Panc1 (cell line): ENCODE measurements around the gene UBA52. TPM values are rescaled to one million over a fixed set of nuclear protein-coding genes. Genes with fewer than 3 reads are reported as not detected.

Experiments used
- ATAC-seq: fragments of 200-7000 bp; cut with Tn5 transposase; 2 replicates; pipeline ENCODE4 v1.9.1; 2020; ENCODE audit warnings: mild to moderate bottlenecking, moderate library complexity
- BruUV-seq: library from RNA; stranded (reverse); fragments of 400-500 nt; replicated peaks from 2 replicates; lab custom pipeline; 2021; lab: Mats Ljungman, UMichigan
- CTCF ChIA-PET: fragments of 300-600 bp; sonication (Branson Sonifier 250); formaldehyde crosslinking; loops from one replicate; lab custom pipeline; 2022; ENCODE audit warnings: antibody characterized with exemption; lab: Charles Lee
- POLR2A ChIA-PET: fragments of 300-600 bp; sonication (Branson Sonifier 250); formaldehyde crosslinking; loops from one replicate; lab custom pipeline; 2022; ENCODE audit warnings: antibody characterized with exemption; lab: Charles Lee
- DNase-seq: peaks from one replicate; pipeline ENCODE4 v3.0.0-alpha.2; 2010; ENCODE audit warnings: low read depth, low spot score
- H3K27ac ChIP-seq: 2 replicates; pipeline ENCODE4 v1.5.1; 2011; ENCODE audit warnings: mild to moderate bottlenecking, low read length, inconsistent platforms
- H3K27me3 ChIP-seq: fragments of 200-500 bp; sonication (Bioruptor generic); 2 replicates; pipeline ENCODE4 v1.6.0; 2014; ENCODE audit warnings: low read length, inconsistent platforms; ENCODE audit not compliant: control insufficient read depth, insufficient read depth
- H3K36me3 ChIP-seq: fragments of 200-500 bp; sonication (Bioruptor generic); 2 replicates; pipeline ENCODE4 v1.5.1; 2014; ENCODE audit warnings: inconsistent platforms, mild to moderate bottlenecking, low read length, moderate library complexity; ENCODE audit not compliant: control insufficient read depth, insufficient read depth
- H3K4me1 ChIP-seq: 2 replicates; pipeline ENCODE4 v1.5.1; 2011; ENCODE audit warnings: inconsistent platforms, mild to moderate bottlenecking, low read length, moderate library complexity; ENCODE audit not compliant: control insufficient read depth, insufficient read depth
- H3K4me3 ChIP-seq, 2 experiments: 2 replicates each; pipeline ENCODE4 v1.5.1; 2011 to 2012; ENCODE audit warnings: low read depth in 2 of 2, low read length in 2 of 2, mild to moderate bottlenecking in 2 of 2, inconsistent platforms in 1 of 2, moderate library complexity in 1 of 2
- H3K9me3 ChIP-seq: fragments of 200-500 bp; sonication (Bioruptor generic); 2 replicates; pipeline ENCODE4 v1.5.1; 2014; ENCODE audit warnings: low read depth, mild to moderate bottlenecking, inconsistent platforms, low read length, moderate library complexity; ENCODE audit not compliant: control insufficient read depth, insufficient read depth
- POLR2AphosphoS5 ChIP-seq: IDR thresholded peaks from 2 replicates; pipeline ENCODE4 v1.6.1; 2012; ENCODE audit warnings: mild to moderate bottlenecking, low read depth, low read length, moderate library complexity
- SIN3A ChIP-seq: IDR thresholded peaks from 2 replicates; pipeline ENCODE4 v1.6.1; 2012; ENCODE audit warnings: low read depth, mild to moderate bottlenecking, low read length, moderate library complexity, borderline replicate concordance; ENCODE audit not compliant: insufficient read depth
- TCF7L2 ChIP-seq: IDR thresholded peaks from 2 replicates; pipeline ENCODE4 v1.6.1; 2011; ENCODE audit warnings: mild to moderate bottlenecking, low read depth, low read length, inconsistent platforms
- in situ Hi-C: cut with HindIII; loops from 2 replicates; pipeline ENCODE4 v1.10.0; 2016; ENCODE audit warnings: low sequenced_read_pairs, low pct_unique_long_range_greater_than_20kb
- intact Hi-C: fragments of 100-400 bp; cut with micrococcal nuclease; formaldehyde crosslinking; loops from one replicate; pipeline ENCODE4 v1.10.0; 2022; ENCODE audit not compliant: unreplicated experiment
- total RNA-seq: library from RNA; stranded (reverse); gene quantifications from one replicate; pipeline ENCODE4 v1.2.1, GENCODE V29; 2021; ENCODE audit not compliant: unreplicated experiment
- TF ChIP-seq, protein P1 (sequence below): fragments of 450-650 bp; IDR thresholded peaks from 2 replicates; pipeline ENCODE4 v1.5.1; 2017; ENCODE audit warnings: mild to moderate bottlenecking
- TF ChIP-seq, protein P2 (sequence below), 2 experiments: IDR thresholded peaks; 2 replicates each; pipeline ENCODE4 v1.6.1; 2011 to 2012; ENCODE audit warnings: low read depth in 2 of 2, control low read depth in 1 of 2, low read length in 1 of 2, mild to moderate bottlenecking in 1 of 2, moderate library complexity in 1 of 2; ENCODE audit not compliant: insufficient read depth in 1 of 2

UBA52 gene
- total RNA-seq, 1 experiment from 2014 or later = 907 TPM

DNA sequence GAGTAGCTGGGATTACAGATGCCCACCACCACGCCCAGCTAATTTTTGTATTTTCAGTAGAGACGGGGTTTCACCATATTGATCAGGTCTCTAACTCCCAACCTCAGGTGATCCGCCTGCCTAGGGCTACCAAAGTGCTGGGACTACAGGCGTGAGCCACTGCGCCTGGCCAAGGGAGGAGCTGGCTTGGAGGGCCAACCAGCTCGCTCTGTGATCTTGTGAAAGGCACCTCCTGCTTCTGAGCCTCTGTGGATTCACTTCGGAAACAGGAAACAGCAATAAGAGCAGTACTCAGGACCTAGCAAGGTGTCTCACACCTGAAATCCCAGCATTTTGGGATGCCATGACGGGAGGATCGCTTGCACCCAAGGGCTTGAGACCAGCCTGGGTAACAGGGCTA, 47.8 kb upstream of the UBA52 start:
- ChIA-PET CTCF (no interaction called here), POLR2A (no interaction called here)
- Histone ChIP-seq H3K4me3 (no peak overlapping the region), H3K27ac (no peak overlapping the region), H3K9me3 (no peaks in the 10 kb centered on the region), H3K4me1 (peaks cover 9% of the 10 kb centered on the region), H3K27me3 (no peaks in the 10 kb centered on the region), H3K36me3 (peaks cover 4% of the 10 kb centered on the region; the same call in 1 of the 2 replicates)
- DNase-seq = no peak
- ATAC-seq = no peak
- in situ Hi-C loops (no loop called here), intact Hi-C loops (no loop called here)
- BruUV-seq = no TSS peak
- TF ChIP-seq POLR2AphosphoS5 (no peak), TCF7L2 (no peak), SIN3A (no peak)
- TF ChIP-seq, protein P1, sequence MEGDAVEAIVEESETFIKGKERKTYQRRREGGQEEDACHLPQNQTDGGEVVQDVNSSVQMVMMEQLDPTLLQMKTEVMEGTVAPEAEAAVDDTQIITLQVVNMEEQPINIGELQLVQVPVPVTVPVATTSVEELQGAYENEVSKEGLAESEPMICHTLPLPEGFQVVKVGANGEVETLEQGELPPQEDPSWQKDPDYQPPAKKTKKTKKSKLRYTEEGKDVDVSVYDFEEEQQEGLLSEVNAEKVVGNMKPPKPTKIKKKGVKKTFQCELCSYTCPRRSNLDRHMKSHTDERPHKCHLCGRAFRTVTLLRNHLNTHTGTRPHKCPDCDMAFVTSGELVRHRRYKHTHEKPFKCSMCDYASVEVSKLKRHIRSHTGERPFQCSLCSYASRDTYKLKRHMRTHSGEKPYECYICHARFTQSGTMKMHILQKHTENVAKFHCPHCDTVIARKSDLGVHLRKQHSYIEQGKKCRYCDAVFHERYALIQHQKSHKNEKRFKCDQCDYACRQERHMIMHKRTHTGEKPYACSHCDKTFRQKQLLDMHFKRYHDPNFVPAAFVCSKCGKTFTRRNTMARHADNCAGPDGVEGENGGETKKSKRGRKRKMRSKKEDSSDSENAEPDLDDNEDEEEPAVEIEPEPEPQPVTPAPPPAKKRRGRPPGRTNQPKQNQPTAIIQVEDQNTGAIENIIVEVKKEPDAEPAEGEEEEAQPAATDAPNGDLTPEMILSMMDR = no peak
- TF ChIP-seq, protein P2, sequence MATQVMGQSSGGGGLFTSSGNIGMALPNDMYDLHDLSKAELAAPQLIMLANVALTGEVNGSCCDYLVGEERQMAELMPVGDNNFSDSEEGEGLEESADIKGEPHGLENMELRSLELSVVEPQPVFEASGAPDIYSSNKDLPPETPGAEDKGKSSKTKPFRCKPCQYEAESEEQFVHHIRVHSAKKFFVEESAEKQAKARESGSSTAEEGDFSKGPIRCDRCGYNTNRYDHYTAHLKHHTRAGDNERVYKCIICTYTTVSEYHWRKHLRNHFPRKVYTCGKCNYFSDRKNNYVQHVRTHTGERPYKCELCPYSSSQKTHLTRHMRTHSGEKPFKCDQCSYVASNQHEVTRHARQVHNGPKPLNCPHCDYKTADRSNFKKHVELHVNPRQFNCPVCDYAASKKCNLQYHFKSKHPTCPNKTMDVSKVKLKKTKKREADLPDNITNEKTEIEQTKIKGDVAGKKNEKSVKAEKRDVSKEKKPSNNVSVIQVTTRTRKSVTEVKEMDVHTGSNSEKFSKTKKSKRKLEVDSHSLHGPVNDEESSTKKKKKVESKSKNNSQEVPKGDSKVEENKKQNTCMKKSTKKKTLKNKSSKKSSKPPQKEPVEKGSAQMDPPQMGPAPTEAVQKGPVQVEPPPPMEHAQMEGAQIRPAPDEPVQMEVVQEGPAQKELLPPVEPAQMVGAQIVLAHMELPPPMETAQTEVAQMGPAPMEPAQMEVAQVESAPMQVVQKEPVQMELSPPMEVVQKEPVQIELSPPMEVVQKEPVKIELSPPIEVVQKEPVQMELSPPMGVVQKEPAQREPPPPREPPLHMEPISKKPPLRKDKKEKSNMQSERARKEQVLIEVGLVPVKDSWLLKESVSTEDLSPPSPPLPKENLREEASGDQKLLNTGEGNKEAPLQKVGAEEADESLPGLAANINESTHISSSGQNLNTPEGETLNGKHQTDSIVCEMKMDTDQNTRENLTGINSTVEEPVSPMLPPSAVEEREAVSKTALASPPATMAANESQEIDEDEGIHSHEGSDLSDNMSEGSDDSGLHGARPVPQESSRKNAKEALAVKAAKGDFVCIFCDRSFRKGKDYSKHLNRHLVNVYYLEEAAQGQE (IDR thresholded peaks at IDR 0.05; ENCODE audit: insufficient read depth in 1 of 2, low read depth in 2 of 2, low read length in 1 of 2) = no peak

DNA sequence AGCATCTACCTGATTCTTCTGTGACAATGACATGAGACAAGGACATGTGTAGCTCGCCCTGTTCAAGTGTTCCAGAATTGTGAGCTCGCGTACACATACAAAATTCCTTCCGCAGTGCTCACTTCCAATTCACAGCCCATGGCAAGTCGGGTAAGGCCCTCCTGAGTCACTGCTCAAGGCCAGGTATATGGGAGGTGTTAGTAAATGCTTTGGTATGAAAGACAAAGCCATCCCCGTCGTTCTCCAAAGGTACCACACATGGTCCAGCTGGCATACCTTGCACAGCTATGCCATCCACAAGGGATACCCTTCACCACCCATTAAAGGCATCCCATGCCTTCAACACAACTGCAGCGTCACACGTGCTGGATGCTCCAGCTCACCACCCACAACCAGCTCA, 45.3 kb upstream of the UBA52 start:
- Histone ChIP-seq H3K36me3 (no peaks in the 10 kb centered on the region; the same call in 1 of the 2 replicates), H3K4me3 (no peak overlapping the region), H3K9me3 (no peaks in the 10 kb centered on the region), H3K27ac (no peak overlapping the region), H3K27me3 (no peaks in the 10 kb centered on the region), H3K4me1 (no peaks in the 10 kb centered on the region)
- BruUV-seq = no TSS peak
- intact Hi-C loops (no loop called here), in situ Hi-C loops (no loop called here)
- DNase-seq (no peak), ATAC-seq (no peak)
- TF ChIP-seq, protein P1 = no peak
- TF ChIP-seq SIN3A (no peak), TCF7L2 (no peak), POLR2AphosphoS5 (no peak)
- TF ChIP-seq, protein P2 (IDR thresholded peaks at IDR 0.05; ENCODE audit: insufficient read depth in 1 of 2, low read depth in 2 of 2, low read length in 1 of 2) = no peak
- ChIA-PET CTCF (interaction anchor here (0.6 kb wide), 1 partner anchor 48 kb away, joined by 3 read pairs; no protein-coding TSS in a partner anchor), POLR2A (no interaction called here)
